GM18508 (cell line): Measurements from ENCODE around the gene DHRS3.

Source experiments
- ATAC-seq: cut with Tn5 transposase; IDR thresholded peaks from one replicate; pipeline ENCODE4 v1.9.1; 2021; ENCODE audit warnings: moderate number of reproducible peaks; ENCODE audit not compliant: insufficient read depth, unreplicated experiment

Gene DHRS3

GRCh38 chr1:12601700-12602658, 16.0 kb downstream of the DHRS3 start:
- ATAC-seq = no peak

DNA sequence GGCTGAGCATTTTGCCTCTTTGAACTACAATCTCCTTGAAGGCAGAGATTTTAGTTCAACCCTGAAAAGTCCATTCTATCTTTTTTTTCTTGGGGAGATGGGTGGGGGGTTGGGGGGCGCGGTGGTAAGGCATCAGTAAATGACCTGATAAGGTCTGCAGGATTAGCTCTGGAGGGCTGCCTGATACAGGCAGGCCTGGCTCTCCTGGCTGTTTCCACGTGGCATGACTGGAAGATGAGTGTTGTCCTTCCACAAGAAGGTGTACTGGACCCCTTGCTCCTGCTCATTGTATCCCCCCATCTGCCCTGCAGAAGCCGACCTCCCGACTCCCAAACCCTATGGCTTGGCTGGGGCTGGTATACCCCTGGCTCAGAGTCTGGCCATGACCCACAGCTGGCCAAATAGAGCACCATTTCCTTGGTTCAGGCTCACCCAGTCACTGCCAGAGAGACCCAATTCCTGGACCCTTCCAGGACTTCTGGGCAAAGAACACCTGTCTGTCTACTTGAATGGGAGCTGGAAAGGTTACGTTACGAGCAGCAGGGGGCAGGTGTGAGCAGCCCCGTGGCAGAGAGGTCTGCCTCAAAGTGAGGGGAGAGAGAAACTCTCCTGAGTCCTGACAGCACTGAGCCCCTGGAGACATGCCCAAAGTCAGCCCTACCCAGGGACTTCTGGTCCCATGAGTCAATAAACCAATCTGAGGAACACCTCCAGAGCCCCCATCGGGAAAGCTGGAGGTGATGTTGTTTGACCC, 17.0 kb downstream of the DHRS3 start:
- no peak for ATAC-seq

DNA sequence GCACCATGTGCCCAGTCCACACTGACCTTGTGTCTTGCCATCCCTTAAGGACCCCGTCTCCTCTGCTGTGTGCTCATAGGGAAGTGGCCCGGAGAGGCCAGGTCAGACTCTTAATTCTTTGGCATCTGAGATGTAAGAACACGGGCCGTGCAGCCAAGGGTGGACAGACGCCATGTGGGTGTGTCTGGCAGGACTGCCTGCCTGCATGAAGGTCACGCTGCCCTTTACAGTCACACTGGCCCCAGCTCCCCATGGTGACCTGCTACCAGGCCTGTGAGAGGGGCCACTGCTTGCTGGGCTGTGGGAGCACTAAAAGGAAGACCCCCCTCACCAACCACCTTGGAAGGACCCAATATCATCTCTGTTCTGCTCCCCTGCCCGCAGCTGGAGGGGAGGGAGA, 17.7 kb downstream of the DHRS3 start:
- no peak for ATAC-seq

- ATAC-seq = no peak
Measured at GRCh38 chr1:12599657-12600056, 18.4 kb downstream of the DHRS3 start.

DNA sequence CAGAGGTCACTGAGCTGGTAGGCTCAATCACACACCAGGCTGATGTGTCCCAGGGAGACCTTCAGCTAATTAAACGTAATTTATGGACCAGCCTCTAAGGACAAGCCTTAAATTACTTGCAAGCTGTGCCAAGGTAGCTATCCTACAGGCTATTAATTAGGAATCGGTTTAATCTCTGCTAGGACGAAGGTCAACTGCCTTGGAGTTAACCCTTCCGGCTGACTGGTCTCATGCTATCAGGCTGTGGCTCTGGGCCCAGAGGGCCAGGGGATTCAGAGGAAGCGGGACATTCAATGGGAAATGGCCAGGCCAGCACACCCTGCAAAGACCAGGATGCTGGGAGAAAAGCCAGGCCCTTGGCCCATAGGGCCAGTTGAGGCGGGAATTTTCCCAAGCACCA, 19.0 kb downstream of the DHRS3 start:
- ATAC-seq = no peak

DNA sequence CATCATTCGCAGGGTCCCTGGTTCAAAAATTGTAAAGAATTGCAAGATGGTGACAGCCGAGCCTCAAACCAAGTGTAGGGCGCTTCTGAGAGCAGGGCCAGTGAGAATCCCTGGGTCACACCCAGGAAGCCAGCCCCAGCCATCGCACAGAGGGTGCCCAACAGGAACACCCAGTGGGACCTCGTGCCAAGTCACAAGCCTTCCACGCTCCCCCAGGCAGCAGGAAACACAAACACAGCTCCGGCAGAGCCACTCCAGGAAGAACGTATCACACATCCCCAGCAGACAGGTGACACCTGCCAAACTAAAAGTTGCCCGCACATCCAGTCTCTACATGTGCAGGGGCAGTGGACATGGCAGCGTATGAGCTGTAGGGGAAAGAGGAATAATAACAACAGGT, 20.2 kb downstream of the DHRS3 start:
- ATAC-seq = no peak

DNA sequence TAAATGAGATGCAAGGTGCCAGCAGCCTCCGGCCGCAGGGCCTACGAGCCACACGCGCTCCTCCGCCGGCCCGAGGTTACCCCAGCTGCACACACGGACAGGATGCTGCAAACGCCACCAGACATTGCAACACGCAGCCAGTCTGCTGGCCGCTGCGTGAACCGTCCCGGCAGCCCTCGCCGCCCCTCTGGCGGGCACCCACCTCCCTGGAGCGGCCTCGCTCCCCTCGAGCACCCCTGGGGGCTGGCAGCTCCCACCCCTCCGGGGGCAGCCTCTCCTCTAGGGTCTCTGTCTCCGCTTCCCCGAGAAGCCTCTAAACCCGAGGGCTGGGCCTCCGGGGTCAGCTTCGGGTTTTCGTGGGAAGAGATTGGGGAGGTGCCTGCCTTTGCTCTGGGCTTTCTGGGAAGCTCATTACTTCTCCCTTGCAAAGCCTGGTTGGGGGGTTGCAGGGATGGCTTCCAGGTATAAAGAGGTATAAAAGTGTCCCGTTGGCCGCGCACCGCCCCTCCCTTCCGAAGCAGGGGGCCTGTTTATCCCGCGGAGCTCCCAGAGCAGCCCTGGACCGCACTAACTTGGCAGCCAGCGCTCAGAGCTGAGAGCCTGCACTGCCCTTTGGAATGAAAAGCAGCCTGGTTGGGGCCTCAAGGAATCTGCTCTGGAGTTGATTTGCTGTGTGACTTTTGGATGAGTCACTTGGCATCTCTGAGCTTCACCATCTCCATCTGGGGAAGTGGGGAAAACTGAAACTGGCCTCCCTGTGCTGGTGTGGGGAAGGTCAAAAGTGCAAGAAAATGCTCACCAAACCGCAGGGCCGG, 21.8 kb downstream of the DHRS3 start:
- ATAC-seq = no peak

- no peak for ATAC-seq
Measured at GRCh38 chr1:12595757-12596006, 22.3 kb downstream of the DHRS3 start.

DNA sequence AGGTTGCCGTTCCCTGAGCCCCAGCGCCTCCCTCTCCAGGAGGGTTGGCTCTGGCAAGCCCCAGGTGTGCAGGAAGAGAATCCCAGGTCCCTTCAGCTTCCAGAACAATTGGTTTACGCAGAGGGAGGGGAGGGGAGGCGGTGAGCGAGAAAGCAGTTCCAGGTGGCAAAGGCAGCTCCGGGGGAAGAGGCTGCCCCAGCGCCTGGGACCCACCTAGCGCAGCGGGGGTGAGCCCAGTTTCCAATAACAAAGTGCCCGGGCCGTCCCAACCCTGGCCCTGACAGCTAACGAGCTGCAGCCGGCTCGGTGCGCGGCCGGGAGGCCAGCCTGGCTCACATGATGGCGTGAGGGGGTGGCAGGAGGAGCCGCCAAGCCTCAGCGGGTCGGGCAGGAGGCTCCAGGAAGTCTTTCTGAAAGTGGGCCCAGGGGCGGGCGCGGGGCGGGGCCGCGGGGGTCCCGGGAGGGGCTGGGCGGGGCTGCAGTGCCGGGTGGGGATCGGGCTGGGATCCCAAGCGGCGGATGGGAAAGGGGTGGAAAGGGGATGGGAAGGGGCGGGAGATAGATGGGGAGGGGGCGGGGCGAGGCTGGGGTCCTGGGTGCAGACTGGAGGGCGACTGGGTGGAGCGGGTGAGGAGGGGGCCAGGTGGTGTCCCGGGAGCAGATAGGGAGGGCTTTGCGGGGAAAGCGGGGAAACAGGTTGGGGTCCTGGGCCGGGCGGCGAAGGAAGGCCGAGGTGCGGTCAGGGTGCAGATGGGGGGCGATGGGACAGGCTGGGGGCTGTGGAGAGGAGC, 22.8 kb downstream of the DHRS3 start:
- no peak for ATAC-seq

DNA sequence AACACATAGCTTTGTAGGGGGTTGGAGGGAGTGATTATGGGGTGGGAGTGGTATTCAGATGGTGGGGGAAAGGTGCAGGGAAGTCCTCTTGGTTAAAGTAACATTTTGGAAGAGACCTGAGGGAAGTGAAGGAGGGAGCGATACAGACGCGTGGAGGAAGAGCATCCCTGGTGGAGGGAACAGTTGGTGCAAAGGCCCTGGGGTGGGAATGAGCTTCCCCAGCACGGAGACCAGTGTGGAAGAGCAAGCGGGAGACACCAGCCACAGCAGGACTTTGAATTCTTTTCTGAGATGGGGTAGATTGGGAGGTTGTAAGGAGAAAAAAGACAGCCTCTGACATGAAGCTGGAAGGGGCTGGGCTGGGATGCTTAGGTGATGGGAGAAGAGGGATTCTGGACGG, 23.5 kb downstream of the DHRS3 start:
- ATAC-seq = no peak

GRCh38 chr1:12593621-12594066, 24.4 kb downstream of the DHRS3 start:
- ATAC-seq = no peak

- ATAC-seq = no peak
Measured at GRCh38 chr1:12592496-12592895, 25.5 kb downstream of the DHRS3 start.

- ATAC-seq = no peak
Measured at GRCh38 chr1:12591267-12591938, 26.6 kb downstream of the DHRS3 start.

DNA sequence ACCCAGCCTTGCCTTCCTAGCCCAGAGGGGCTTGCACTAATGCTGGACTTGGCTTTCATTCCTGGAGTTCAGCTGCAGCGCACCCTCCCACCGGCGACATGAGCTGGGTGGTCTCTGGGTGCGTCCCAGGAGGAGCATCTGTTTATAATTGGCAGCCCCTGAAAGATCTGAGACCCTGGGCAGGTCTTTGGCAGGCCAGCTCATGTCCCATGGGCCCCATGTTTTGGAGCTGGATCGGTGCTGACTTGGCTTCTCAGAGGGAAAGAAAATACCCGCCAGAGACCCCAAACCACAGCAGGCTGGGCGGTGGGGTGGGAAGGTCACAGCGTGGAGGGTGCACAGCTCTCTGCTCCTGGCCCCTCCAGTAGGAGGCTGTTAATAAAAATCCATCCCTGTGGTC, 29.3 kb downstream of the DHRS3 start:
- ATAC-seq = no peak

DNA sequence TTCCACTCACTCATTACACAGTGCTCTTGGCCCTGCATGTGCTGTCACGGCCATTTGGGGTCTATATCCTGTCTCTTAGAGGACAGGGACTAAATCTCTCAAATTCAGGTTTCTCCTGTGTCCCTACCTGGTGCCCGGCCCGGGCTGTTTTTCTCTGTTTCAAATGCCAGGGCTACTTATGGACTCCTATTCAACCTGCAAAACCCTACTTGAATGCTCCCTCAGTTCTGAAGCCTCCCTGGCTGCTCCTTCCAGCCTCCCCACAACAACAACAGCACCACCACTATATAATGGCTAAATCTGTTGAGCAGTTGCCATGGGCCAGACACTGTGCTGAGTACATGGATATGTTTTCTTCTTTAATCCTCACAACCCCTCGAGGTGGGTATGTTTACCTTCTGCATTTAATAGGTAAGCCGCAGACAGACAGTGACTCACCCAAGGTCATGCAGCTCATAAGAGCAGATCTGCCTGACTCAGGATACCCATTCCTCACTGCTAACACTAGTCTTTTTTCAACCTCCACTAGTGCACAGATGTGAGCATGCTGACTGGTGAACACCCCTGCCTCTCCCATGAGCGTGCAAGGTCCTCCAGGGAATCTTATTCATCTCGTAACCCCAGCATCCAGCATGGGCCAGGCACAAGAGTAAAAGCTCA, 29.9 kb downstream of the DHRS3 start:
- no peak for ATAC-seq

DNA sequence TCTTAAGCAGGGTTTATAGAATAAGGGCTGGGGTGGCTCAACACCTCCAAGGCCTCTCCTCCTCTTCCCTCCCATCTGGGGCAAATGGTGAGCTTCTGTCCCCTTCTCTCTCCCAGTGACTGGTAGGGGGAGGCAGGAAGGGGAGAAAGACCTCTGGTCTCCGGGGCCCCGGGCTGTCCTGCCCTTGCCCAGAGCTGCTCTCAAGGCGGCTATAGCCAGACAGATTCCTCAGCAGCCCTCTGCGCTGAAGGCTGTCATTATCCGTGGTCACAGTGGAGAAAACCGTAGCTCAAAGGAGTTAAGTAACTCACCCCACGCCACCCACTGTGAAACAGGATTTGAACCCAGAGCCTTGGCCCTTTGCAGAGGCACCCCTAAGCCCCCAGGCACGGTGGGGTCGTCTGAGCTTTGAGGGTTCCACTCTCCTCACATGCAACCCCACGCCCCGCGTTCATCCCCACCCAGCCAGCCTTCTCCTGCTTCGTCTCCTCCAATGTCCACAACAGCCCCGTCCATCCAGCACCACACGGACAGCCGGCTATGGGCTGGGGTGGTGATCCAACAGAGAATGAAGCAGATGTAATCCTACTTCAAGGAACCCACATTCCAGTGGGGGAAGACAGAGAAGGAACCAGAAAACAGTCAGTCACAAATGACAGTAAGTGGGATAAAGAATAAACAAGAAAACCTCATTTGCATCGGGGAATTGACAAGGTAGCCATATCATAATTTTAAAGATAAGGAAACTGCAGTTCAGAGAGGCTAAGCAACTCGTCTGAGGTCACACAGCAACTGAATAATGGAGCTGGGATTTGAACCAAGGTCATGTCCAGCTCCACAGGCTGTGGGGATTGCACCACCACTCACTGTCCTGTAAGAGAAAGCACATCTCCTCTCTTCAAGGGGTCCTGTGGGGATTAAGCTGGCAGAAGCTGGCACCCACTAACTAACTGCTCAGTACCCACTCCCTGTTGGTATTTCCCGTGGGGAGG, 31.8 kb downstream of the DHRS3 start:
- ATAC-seq = no peak

- ATAC-seq = no peak
Measured at GRCh38 chr1:12585536-12585935, 32.5 kb downstream of the DHRS3 start.
